WTC11 (cell line): ENCODE data around the gene ADARB2. TPM values are rescaled to one million over a fixed set of nuclear protein-coding genes. Genes with fewer than 3 reads are reported as not detected.

ENCODE experiments used
- ATAC-seq: fragments of 200-7000 bp; cut with Tn5 transposase; 2 replicates; pipeline ENCODE4 v1.10.0; 2021; ENCODE audit warnings: mild to moderate bottlenecking, moderate library complexity
- CTCF ChIA-PET: fragments of 300-600 bp; sonication (Branson Sonifier 250); formaldehyde crosslinking; loops from one replicate; lab custom pipeline; 2021; ENCODE audit warnings: antibody characterized with exemption; lab: Charles Lee
- POLR2A ChIA-PET: fragments of 350-600 bp; sonication (Branson Sonifier 250); formaldehyde crosslinking; loops from one replicate; lab custom pipeline; 2021; ENCODE audit warnings: antibody characterized with exemption; lab: Charles Lee
- DNase-seq: peaks from one replicate; pipeline ENCODE4 v3.0.0; 2021; ENCODE audit warnings: low spot score
- H3K27ac Mint-ChIP-seq: 2 replicates; pipeline ENCODE4 v1.8.0; 2021; ENCODE audit warnings: mixed read lengths
- H3K27me3 Mint-ChIP-seq: 2 replicates; pipeline ENCODE4 v1.8.0; 2021; ENCODE audit warnings: low read depth, mild to moderate bottlenecking, moderate library complexity, mixed read lengths
- H3K36me3 Mint-ChIP-seq: 2 replicates; pipeline ENCODE4 v1.8.0; 2021; ENCODE audit warnings: mixed read lengths
- H3K4me1 Mint-ChIP-seq: 2 replicates; pipeline ENCODE4 v1.8.0; 2022; ENCODE audit warnings: mixed read lengths
- H3K4me3 Mint-ChIP-seq: 2 replicates; pipeline ENCODE4 v1.8.0; 2021; ENCODE audit warnings: mild to moderate bottlenecking, moderate library complexity, mixed read lengths
- H3K9me3 Mint-ChIP-seq: 2 replicates; pipeline ENCODE4 v1.8.0; 2021; ENCODE audit warnings: mixed read lengths
- ATF1 ChIP-seq: sonication (generic); formaldehyde crosslinking; IDR thresholded peaks from 2 replicates; pipeline ENCODE4 v1.8.1; 2023; ENCODE audit warnings: mild to moderate bottlenecking, moderate library complexity, missing genetic modification reagents
- CDX4 ChIP-seq: fragments of 250-450 bp; sonication (Bioruptor Pico); IDR thresholded peaks from 2 replicates; pipeline ENCODE4 v1.9.0; 2021; ENCODE audit warnings: moderate library complexity, mild to moderate bottlenecking, inconsistent platforms, borderline replicate concordance
- CREM ChIP-seq: sonication (generic); formaldehyde crosslinking; IDR thresholded peaks from 2 replicates; pipeline ENCODE4 v1.8.1; 2022; ENCODE audit warnings: mild to moderate bottlenecking, missing genetic modification reagents, moderate library complexity
- FOXP1 ChIP-seq: sonication (generic); formaldehyde crosslinking; IDR thresholded peaks from 2 replicates; pipeline ENCODE4 v1.8.0; 2022; ENCODE audit warnings: missing genetic modification reagents, mild to moderate bottlenecking, moderate library complexity, borderline replicate concordance
- GABPB1 ChIP-seq: sonication (generic); formaldehyde crosslinking; IDR thresholded peaks from 2 replicates; pipeline ENCODE4 v1.8.1; 2023; ENCODE audit warnings: mild to moderate bottlenecking, missing genetic modification reagents
- GRHL2 ChIP-seq: fragments of 250-450 bp; sonication (Bioruptor Pico); IDR thresholded peaks from 2 replicates; pipeline ENCODE4 v1.8.0; 2022; ENCODE audit warnings: mild to moderate bottlenecking, moderate library complexity; ENCODE audit not compliant: insufficient replicate concordance, severe bottlenecking
- GTF2I ChIP-seq: fragments of 250-450 bp; sonication (Bioruptor Pico); conservative IDR thresholded peaks from 2 replicates; pipeline ENCODE4 v1.4.0; 2021; ENCODE audit warnings: mild to moderate bottlenecking
- HMGA2 ChIP-seq: fragments of 250-450 bp; sonication (Bioruptor Pico); IDR thresholded peaks from 2 replicates; pipeline ENCODE4 v1.4.0; 2021; ENCODE audit warnings: mild to moderate bottlenecking, moderate library complexity
- HMGXB4 ChIP-seq: sonication (generic); formaldehyde crosslinking; IDR thresholded peaks from 2 replicates; pipeline ENCODE4 v1.8.1; 2023; ENCODE audit warnings: mild to moderate bottlenecking, moderate library complexity, missing genetic modification reagents
- JAZF1 ChIP-seq: fragments of 250-450 bp; sonication (Bioruptor Pico); IDR thresholded peaks from 2 replicates; pipeline ENCODE4 v1.9.0; 2021; ENCODE audit warnings: moderate library complexity, mild to moderate bottlenecking, inconsistent platforms
- KAT7 ChIP-seq: sonication (generic); formaldehyde crosslinking; IDR thresholded peaks from 2 replicates; pipeline ENCODE4 v1.8.1; 2023; ENCODE audit warnings: missing genetic modification reagents, mild to moderate bottlenecking, borderline replicate concordance
- MAX ChIP-seq: sonication (generic); formaldehyde crosslinking; IDR thresholded peaks from 2 replicates; pipeline ENCODE4 v1.8.0; 2022; ENCODE audit warnings: mild to moderate bottlenecking, missing genetic modification reagents
- MYBL2 ChIP-seq: sonication (generic); formaldehyde crosslinking; IDR thresholded peaks from 2 replicates; pipeline ENCODE4 v1.8.1; 2023; ENCODE audit warnings: mild to moderate bottlenecking, moderate library complexity, missing genetic modification reagents
- NFE2L1 ChIP-seq: sonication (generic); formaldehyde crosslinking; IDR thresholded peaks from 2 replicates; pipeline ENCODE4 v1.8.1; 2023; ENCODE audit warnings: missing genetic modification reagents
- PRDM15 ChIP-seq: sonication (generic); formaldehyde crosslinking; IDR thresholded peaks from 2 replicates; pipeline ENCODE4 v1.8.0; 2022; ENCODE audit warnings: missing genetic modification reagents
- SMAD3 ChIP-seq: sonication (generic); formaldehyde crosslinking; IDR thresholded peaks from 2 replicates; pipeline ENCODE4 v1.8.0; 2022; ENCODE audit warnings: missing genetic modification reagents, mild to moderate bottlenecking, borderline replicate concordance
- ZNF416 ChIP-seq: fragments of 250-450 bp; sonication (Bioruptor Pico); IDR thresholded peaks from 2 replicates; pipeline ENCODE4 v1.9.0; 2021; ENCODE audit warnings: mild to moderate bottlenecking, inconsistent platforms
- total RNA-seq: library from RNA; stranded (reverse); gene quantifications from 3 replicates; pipeline ENCODE4 v1.2.3, GENCODE V29; 2021
- TF ChIP-seq, protein P1 (sequence below): sonication (generic); formaldehyde crosslinking; IDR thresholded peaks from 2 replicates; pipeline ENCODE4 v1.8.1; 2022; ENCODE audit warnings: mild to moderate bottlenecking, moderate library complexity, missing genetic modification reagents
- TF ChIP-seq, protein P2 (sequence below): sonication (generic); formaldehyde crosslinking; IDR thresholded peaks from 2 replicates; pipeline ENCODE4 v1.8.1; 2022; ENCODE audit warnings: low read depth, mild to moderate bottlenecking, moderate library complexity, missing genetic modification reagents, borderline replicate concordance
- TF ChIP-seq, protein P3 (sequence below): sonication (generic); formaldehyde crosslinking; IDR thresholded peaks from 2 replicates; pipeline ENCODE4 v1.8.1; 2022; ENCODE audit warnings: low read depth, missing genetic modification reagents, borderline replicate concordance
- TF ChIP-seq, protein P4 (sequence below): sonication (generic); formaldehyde crosslinking; IDR thresholded peaks from 2 replicates; pipeline ENCODE4 v1.8.0; 2022; ENCODE audit warnings: mild to moderate bottlenecking, missing genetic modification reagents

The ADARB2 gene
- total RNA-seq, 1 experiment from 2014 or later: 3.7 TPM

- ChIA-PET CTCF (interaction anchor here (2.1 kb wide), 1 partner anchor 100 kb away, joined by 4 read pairs; no protein-coding TSS in a partner anchor), POLR2A (no interaction called here)
- no peak overlapping the region for H3K4me3 Mint-ChIP-seq
- H3K27me3 Mint-ChIP-seq: peaks cover 14% of the 10 kb centered on the region
- no peak overlapping the region for H3K27ac Mint-ChIP-seq
- H3K4me1 Mint-ChIP-seq: no peaks in the 10 kb centered on the region
- H3K9me3 Mint-ChIP-seq: no peaks in the 10 kb centered on the region
- TF ChIP-seq CREM (no peak), CDX4 (no peak), GABPB1 (CRISPR knock-in tag) (no peak)
- DNase-seq (no peak), ATAC-seq (no peak)
- H3K36me3 Mint-ChIP-seq: no peaks in the 10 kb centered on the region
Measured at GRCh38 chr10:1579671-1580070, 157.7 kb downstream of the ADARB2 start.

- Mint-ChIP-seq H3K9me3 (peaks cover 2% of the 10 kb centered on the region; the same call in 1 of the 2 replicates), H3K27me3 (peaks cover 12% of the 10 kb centered on the region), H3K4me3 (no peak overlapping the region), H3K36me3 (no peaks in the 10 kb centered on the region), H3K27ac (no peak overlapping the region), H3K4me1 (no peaks in the 10 kb centered on the region)
- ATAC-seq (no peak), DNase-seq (no peak)
- no peak for TF ChIP-seq MAX (CRISPR knock-in tag)
- TF ChIP-seq, protein P1, sequence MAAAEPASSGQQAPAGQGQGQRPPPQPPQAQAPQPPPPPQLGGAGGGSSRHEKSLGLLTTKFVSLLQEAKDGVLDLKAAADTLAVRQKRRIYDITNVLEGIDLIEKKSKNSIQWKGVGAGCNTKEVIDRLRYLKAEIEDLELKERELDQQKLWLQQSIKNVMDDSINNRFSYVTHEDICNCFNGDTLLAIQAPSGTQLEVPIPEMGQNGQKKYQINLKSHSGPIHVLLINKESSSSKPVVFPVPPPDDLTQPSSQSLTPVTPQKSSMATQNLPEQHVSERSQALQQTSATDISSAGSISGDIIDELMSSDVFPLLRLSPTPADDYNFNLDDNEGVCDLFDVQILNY (CRISPR knock-in tag): no peak
- TF ChIP-seq, protein P2, sequence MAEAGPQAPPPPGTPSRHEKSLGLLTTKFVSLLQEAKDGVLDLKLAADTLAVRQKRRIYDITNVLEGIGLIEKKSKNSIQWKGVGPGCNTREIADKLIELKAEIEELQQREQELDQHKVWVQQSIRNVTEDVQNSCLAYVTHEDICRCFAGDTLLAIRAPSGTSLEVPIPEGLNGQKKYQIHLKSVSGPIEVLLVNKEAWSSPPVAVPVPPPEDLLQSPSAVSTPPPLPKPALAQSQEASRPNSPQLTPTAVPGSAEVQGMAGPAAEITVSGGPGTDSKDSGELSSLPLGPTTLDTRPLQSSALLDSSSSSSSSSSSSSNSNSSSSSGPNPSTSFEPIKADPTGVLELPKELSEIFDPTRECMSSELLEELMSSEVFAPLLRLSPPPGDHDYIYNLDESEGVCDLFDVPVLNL (CRISPR knock-in tag): no peak
- TF ChIP-seq SMAD3 (CRISPR knock-in tag): no peak
- no peak for TF ChIP-seq JAZF1
- no peak for TF ChIP-seq ATF1 (CRISPR knock-in tag)
- no peak for TF ChIP-seq KAT7 (CRISPR knock-in tag)
- TF ChIP-seq FOXP1 (CRISPR knock-in tag): no peak
- TF ChIP-seq NFE2L1 (CRISPR knock-in tag): no peak
- no peak for TF ChIP-seq ZNF416 (CRISPR knock-in tag)
- TF ChIP-seq, protein P3, sequence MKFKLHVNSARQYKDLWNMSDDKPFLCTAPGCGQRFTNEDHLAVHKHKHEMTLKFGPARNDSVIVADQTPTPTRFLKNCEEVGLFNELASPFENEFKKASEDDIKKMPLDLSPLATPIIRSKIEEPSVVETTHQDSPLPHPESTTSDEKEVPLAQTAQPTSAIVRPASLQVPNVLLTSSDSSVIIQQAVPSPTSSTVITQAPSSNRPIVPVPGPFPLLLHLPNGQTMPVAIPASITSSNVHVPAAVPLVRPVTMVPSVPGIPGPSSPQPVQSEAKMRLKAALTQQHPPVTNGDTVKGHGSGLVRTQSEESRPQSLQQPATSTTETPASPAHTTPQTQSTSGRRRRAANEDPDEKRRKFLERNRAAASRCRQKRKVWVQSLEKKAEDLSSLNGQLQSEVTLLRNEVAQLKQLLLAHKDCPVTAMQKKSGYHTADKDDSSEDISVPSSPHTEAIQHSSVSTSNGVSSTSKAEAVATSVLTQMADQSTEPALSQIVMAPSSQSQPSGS (CRISPR knock-in tag): no peak
- TF ChIP-seq GRHL2 (CRISPR knock-in tag): no peak
- TF ChIP-seq HMGA2 (CRISPR knock-in tag): no peak
- no peak for TF ChIP-seq GTF2I (CRISPR knock-in tag)
- no peak for TF ChIP-seq HMGXB4 (CRISPR knock-in tag)
- no peak for TF ChIP-seq MYBL2 (CRISPR knock-in tag)
- TF ChIP-seq, protein P4, sequence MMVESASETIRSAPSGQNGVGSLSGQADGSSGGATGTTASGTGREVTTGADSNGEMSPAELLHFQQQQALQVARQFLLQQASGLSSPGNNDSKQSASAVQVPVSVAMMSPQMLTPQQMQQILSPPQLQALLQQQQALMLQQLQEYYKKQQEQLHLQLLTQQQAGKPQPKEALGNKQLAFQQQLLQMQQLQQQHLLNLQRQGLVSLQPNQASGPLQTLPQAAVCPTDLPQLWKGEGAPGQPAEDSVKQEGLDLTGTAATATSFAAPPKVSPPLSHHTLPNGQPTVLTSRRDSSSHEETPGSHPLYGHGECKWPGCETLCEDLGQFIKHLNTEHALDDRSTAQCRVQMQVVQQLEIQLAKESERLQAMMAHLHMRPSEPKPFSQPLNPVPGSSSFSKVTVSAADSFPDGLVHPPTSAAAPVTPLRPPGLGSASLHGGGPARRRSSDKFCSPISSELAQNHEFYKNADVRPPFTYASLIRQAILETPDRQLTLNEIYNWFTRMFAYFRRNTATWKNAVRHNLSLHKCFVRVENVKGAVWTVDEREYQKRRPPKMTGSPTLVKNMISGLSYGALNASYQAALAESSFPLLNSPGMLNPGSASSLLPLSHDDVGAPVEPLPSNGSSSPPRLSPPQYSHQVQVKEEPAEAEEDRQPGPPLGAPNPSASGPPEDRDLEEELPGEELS (CRISPR knock-in tag): no peak
- no peak for TF ChIP-seq PRDM15 (CRISPR knock-in tag)
- ChIA-PET CTCF (no interaction called here), POLR2A (no interaction called here)
Measured at GRCh38 chr10:1579141-1579491, 158.2 kb downstream of the ADARB2 start.
